ENCODE data around the gene ST8SIA4. TPM values are rescaled to one million over a fixed set of nuclear protein-coding genes. Genes with fewer than 3 reads are reported as not detected.

The ST8SIA4 gene
- total RNA-seq, 2 donors from 2014 or later: 0.80 to 0.82 TPM

- TF ChIP-seq CTCF (IDR thresholded peaks at IDR 0.05): no peak
- no peak for TF ChIP-seq POLR2AphosphoS5 (IDR thresholded peaks at IDR 0.05)
- no peak for TF ChIP-seq POLR2A (IDR thresholded peaks at IDR 0.05)
- H3K9me3 ChIP-seq: no peaks in the 10 kb centered on the region
- no peaks in the 10 kb centered on the region for H3K27me3 ChIP-seq (replicated peaks; ENCODE audit: insufficient read depth)
- no peaks in the 10 kb centered on the region for H3K36me3 ChIP-seq
- WGBS: 94% methylated on average over 5 of the region's 5 CpGs
- DNase-seq (ENCODE audit: low spot score): no peak
- no peaks in the 10 kb centered on the region for H3K4me1 ChIP-seq (replicated peaks)
- no peak overlapping the region for H3K27ac ChIP-seq
- intact Hi-C loops (cut with DNase I): no loop called here
- H3K4me3 ChIP-seq: no peak overlapping the region
Observed at GRCh38 chr5:100758306-100758705, 144.8 kb downstream of the ST8SIA4 start.

- no peak for DNase-seq (ENCODE audit: low spot score)
- Histone ChIP-seq H3K9me3 (no peaks in the 10 kb centered on the region), H3K4me1 (replicated peaks) (no peaks in the 10 kb centered on the region), H3K36me3 (no peaks in the 10 kb centered on the region), H3K27me3 (replicated peaks; ENCODE audit: insufficient read depth) (no peaks in the 10 kb centered on the region), H3K4me3 (no peak overlapping the region), H3K27ac (no peak overlapping the region)
- intact Hi-C loops (cut with DNase I): no loop called here
- WGBS: 56% methylated on average over 8 of the region's 8 CpGs
- TF ChIP-seq POLR2A (IDR thresholded peaks at IDR 0.05) (no peak), POLR2AphosphoS5 (IDR thresholded peaks at IDR 0.05) (no peak), CTCF (IDR thresholded peaks at IDR 0.05) (no peak)
Observed at GRCh38 chr5:100757618-100758017, 145.5 kb downstream of the ST8SIA4 start.

MicroRNA genes within 50 kb of the gene (microRNA counts, 767-probe panel; counts per million panel counts)
- 0 to 431 counts per million in 2 donors for microRNA hsa-miR-548p

Small RNA genes lying within 50 kb of the gene (microRNA-seq; reads per million reads assigned to microRNA genes)
- not detected for gene MIR548P

Small RNA genes lying within 50 kb of the gene (small RNA-seq; reads per million reads assigned to genes)
- gene MIR548P: 0 reads per million in 2 donors
